Ishikawa (cell line): Measurements from ENCODE around the gene LSM11.

Experiments used
- CREB1 ChIP-seq: IDR thresholded peaks from 2 replicates; pipeline ENCODE4 v1.6.1; 2012; ENCODE audit warnings: low read depth
- REST ChIP-seq: IDR thresholded peaks from 2 replicates; pipeline ENCODE4 v1.6.1; 2012; ENCODE audit warnings: low read depth, mild to moderate bottlenecking

GRCh38 chr5:157730900-157731271 is 12.6 kb upstream of the LSM11 start:
- TF ChIP-seq REST = no peak
- no peak for TF ChIP-seq CREB1
